Lower leg skin (tissue), 3 donors: ENCODE data around the gene PLCB1.

Experiments
- POLR2A ChIP-seq, 2 donors: fragments of 450-650 bp; IDR thresholded peaks; one replicate each; pipeline ENCODE4 v1.6.1; 2016 to 2017; ENCODE audit warnings: antibody characterized with exemption in 2 of 2, mild to moderate bottlenecking in 1 of 2, moderate library complexity in 1 of 2
- TF ChIP-seq, protein P1 (sequence below), 3 donors: fragments of 450-650 bp; IDR thresholded peaks; one replicate each; pipeline ENCODE4 v1.5.1; 2016; ENCODE audit warnings: antibody characterized with exemption in 3 of 3, mild to moderate bottlenecking in 3 of 3, moderate library complexity in 2 of 3

DNA sequence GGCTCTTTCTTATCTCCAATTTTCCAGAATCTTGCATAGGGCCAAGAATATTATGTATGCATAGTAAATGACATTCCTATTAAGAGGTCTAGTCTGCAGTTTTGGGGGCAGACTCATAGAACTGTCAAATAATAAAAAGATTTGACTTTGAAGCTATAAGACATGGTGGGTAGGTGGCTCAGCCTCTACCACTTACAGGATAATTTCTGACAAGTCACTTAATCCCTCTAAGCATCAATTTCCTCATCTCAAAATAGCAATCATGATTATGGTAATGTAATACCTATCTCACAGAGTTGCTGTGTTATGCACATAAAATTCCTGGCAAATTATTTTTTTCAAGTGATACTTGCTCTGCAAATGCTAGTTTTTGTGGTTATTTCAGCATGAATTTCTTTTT, 329.1 kb downstream of the PLCB1 start:
- TF ChIP-seq, protein P1, sequence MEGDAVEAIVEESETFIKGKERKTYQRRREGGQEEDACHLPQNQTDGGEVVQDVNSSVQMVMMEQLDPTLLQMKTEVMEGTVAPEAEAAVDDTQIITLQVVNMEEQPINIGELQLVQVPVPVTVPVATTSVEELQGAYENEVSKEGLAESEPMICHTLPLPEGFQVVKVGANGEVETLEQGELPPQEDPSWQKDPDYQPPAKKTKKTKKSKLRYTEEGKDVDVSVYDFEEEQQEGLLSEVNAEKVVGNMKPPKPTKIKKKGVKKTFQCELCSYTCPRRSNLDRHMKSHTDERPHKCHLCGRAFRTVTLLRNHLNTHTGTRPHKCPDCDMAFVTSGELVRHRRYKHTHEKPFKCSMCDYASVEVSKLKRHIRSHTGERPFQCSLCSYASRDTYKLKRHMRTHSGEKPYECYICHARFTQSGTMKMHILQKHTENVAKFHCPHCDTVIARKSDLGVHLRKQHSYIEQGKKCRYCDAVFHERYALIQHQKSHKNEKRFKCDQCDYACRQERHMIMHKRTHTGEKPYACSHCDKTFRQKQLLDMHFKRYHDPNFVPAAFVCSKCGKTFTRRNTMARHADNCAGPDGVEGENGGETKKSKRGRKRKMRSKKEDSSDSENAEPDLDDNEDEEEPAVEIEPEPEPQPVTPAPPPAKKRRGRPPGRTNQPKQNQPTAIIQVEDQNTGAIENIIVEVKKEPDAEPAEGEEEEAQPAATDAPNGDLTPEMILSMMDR (IDR thresholded peaks at IDR 0.05): no peak
- no peak for TF ChIP-seq POLR2A (IDR thresholded peaks at IDR 0.05)
